B cell (primary cell): ENCODE measurements around the gene SLC6A6. TPM values are rescaled to one million over a fixed set of nuclear protein-coding genes. Genes with fewer than 3 reads are reported as not detected.

ENCODE experiments used
- ATAC-seq: fragments of 200-7000 bp; cut with Tn5 transposase; one replicate; pipeline ENCODE4 v1.10.0; 2021; ENCODE audit warnings: low read depth, mild to moderate bottlenecking, moderate number of reproducible peaks, moderate library complexity
- CTCF ChIA-PET: fragments of 350-600 bp; sonication (Branson Sonifier 250); formaldehyde crosslinking; loops from one replicate; lab custom pipeline; 2021; ENCODE audit warnings: antibody characterized with exemption, inconsistent platforms; lab: Charles Lee
- POLR2A ChIA-PET: fragments of 350-600 bp; sonication (Branson Sonifier 250); formaldehyde crosslinking; loops from one replicate; lab custom pipeline; 2021; ENCODE audit warnings: antibody characterized with exemption; lab: Charles Lee
- DNase-seq: peaks from one replicate; pipeline ENCODE4 v3.0.0; 2013
- H2AFZ ChIP-seq: 2 replicates; pipeline ENCODE4 v1.6.1; 2012; ENCODE audit warnings: mild to moderate bottlenecking, low read depth, low read length; ENCODE audit not compliant: insufficient read depth, poor library complexity, severe bottlenecking
- H3K27ac ChIP-seq, 2 donors: 1 replicate in 1 of 2; 2 replicates in 1 of 2; pipeline ENCODE4 v1.5.1; 2012 to 2013; ENCODE audit warnings: low read length in 2 of 2, mild to moderate bottlenecking in 2 of 2, moderate library complexity in 1 of 2
- H3K27me3 ChIP-seq, 4 experiments: fragments of 200-600 bp in 1 of 4; sonication (generic) in 1 of 4; replicated peaks in 1 of 4; 1 replicate in 2 of 4; 2 replicates in 2 of 4; pipeline versions ENCODE4 v1.6.1 to v1.7.0; 2013 to 2016; ENCODE audit warnings: low read length in 3 of 4, mild to moderate bottlenecking in 2 of 4, mixed read lengths in 1 of 4, moderate library complexity in 1 of 4; ENCODE audit not compliant: insufficient read depth in 4 of 4, control insufficient read depth in 3 of 4; ENCODE audit errors: control extremely low read depth in 1 of 4
- H3K36me3 ChIP-seq, 2 experiments: replicated peaks in 1 of 2; 1 replicate in 1 of 2; 2 replicates in 1 of 2; pipeline versions ENCODE4 v1.6.1 to v1.7.1; 2013; ENCODE audit warnings: low read length in 1 of 2; ENCODE audit not compliant: insufficient read depth in 2 of 2, control insufficient read depth in 1 of 2; ENCODE audit errors: control extremely low read depth in 1 of 2, extremely low read depth in 1 of 2
- H3K4me1 ChIP-seq, 2 donors: fragments of 200-600 bp in 1 of 2; sonication (generic) in 1 of 2; 1 replicate in 1 of 2; 2 replicates in 1 of 2; pipeline versions ENCODE4 v1.5.1 to v1.6.1; 2013 to 2017; ENCODE audit warnings: low read length in 2 of 2; ENCODE audit not compliant: control insufficient read depth in 2 of 2, insufficient read depth in 2 of 2
- H3K4me2 ChIP-seq: replicated peaks from 2 replicates; pipeline ENCODE3; 2012; ENCODE audit warnings: mild to moderate bottlenecking, low read depth, low read length; ENCODE audit not compliant: poor library complexity, severe bottlenecking
- H3K4me3 ChIP-seq, 5 experiments: fragments of 200-600 bp in 1 of 5; sonication (generic) in 1 of 5; 1 replicate in 3 of 5; 2 replicates in 2 of 5; pipeline versions ENCODE4 v1.5.1 to v1.7.0; 2011 to 2016; ENCODE audit warnings: low read length in 4 of 5, mild to moderate bottlenecking in 4 of 5, low read depth in 2 of 5, control low read depth in 1 of 5, moderate library complexity in 1 of 5; ENCODE audit not compliant: insufficient read depth in 1 of 5; ENCODE audit errors: control extremely low read depth in 1 of 5, extremely low read depth in 1 of 5
- H3K79me2 ChIP-seq: fragments of 200-600 bp; sonication (generic); one replicate; pipeline ENCODE4 v1.6.0; 2016; ENCODE audit warnings: low read length; ENCODE audit not compliant: control insufficient read depth, insufficient read depth
- H3K9ac ChIP-seq: fragments of 200-600 bp; sonication (generic); 2 replicates; pipeline ENCODE4 v1.6.1; 2017; ENCODE audit warnings: mild to moderate bottlenecking, low read length, moderate library complexity
- H3K9me3 ChIP-seq, 3 donors: one replicate each; pipeline versions ENCODE4 v1.6.1 to v1.7.1; 2013; ENCODE audit warnings: low read length in 2 of 3; ENCODE audit not compliant: control insufficient read depth in 2 of 3, insufficient read depth in 1 of 3; ENCODE audit errors: control extremely low read depth in 1 of 3
- H4K20me1 ChIP-seq: 2 replicates; pipeline ENCODE4 v1.6.0; 2012; ENCODE audit warnings: mild to moderate bottlenecking, low read length; ENCODE audit not compliant: insufficient read depth, control insufficient read depth, poor library complexity, severe bottlenecking
- H3K27ac Mint-ChIP-seq: one replicate; pipeline ENCODE4 v1.8.0; 2021; ENCODE audit warnings: mixed read lengths
- H3K27me3 Mint-ChIP-seq: one replicate; pipeline ENCODE4 v1.8.0; 2021; ENCODE audit warnings: mixed read lengths
- H3K4me1 Mint-ChIP-seq: one replicate; pipeline ENCODE4 v1.8.0; 2021; ENCODE audit warnings: mixed read lengths
- H3K4me3 Mint-ChIP-seq: one replicate; pipeline ENCODE4 v1.8.0; 2021; ENCODE audit warnings: mixed read lengths
- H3K9me3 Mint-ChIP-seq: one replicate; pipeline ENCODE4 v1.8.0; 2022; ENCODE audit warnings: mixed read lengths; ENCODE audit not compliant: insufficient read depth
- CTCF ChIP-seq: fragments of 200-600 bp; IDR thresholded peaks from one replicate; pipeline ENCODE4 v1.8.0; 2022; ENCODE audit warnings: antibody characterized with exemption, mild to moderate bottlenecking
- EZH2 ChIP-seq: IDR thresholded peaks from 2 replicates; pipeline ENCODE4 v1.6.1; 2012; ENCODE audit warnings: borderline replicate concordance, low read depth, mild to moderate bottlenecking, moderate library complexity, low read length; ENCODE audit not compliant: insufficient read depth, poor library complexity, severe bottlenecking
- WGBS: methylation state at CpG from one replicate; pipeline ENCODE4 v1.1.5; 2013; ENCODE audit warnings: missing lambda C conversion rate; ENCODE audit not compliant: insufficient coverage; 5-methylcytosine and 5-hydroxymethylcytosine counted together
- intact Hi-C: fragments of 100-400 bp; cut with micrococcal nuclease; formaldehyde crosslinking; loops from one replicate; pipeline ENCODE4 v1.10.0; 2022
- polyA plus RNA-seq: library from polyadenylated mRNA; depleted of rRNA; stranded (reverse); fragments of >200 nt; gene quantifications from 2 replicates; pipeline ENCODE4 v1.2.3, GENCODE V29; 2012
- total RNA-seq, 2 donors: library from RNA; stranded (reverse); fragments of 120-200 nt in 1 of 2; gene quantifications; 1 replicate in 1 of 2; 2 replicates in 1 of 2; pipeline versions ENCODE4 v1.2.3 to v1.2.4, GENCODE V29; 2013 to 2022

Gene SLC6A6
- total and polyA plus RNA-seq, 2 donors (not counting 1 experiment from before 2014, with no cell fraction given) = 34.2 to 48.7 TPM

- DNase-seq = no peak
- H3K27ac Mint-ChIP-seq = peak overlapping the region; percentile 8
- Histone ChIP-seq H3K9me3 (no peaks in the 10 kb centered on the region), H3K27me3 (no peaks in the 10 kb centered on the region), H3K27ac (no peak overlapping the region), H3K9ac (no peak overlapping the region), H3K4me3 (no peak overlapping the region), H3K79me2 (no peaks in the 10 kb centered on the region), H3K36me3 (peaks cover 0 to 52% of the 10 kb centered on the region in 2 experiments), H2AFZ (no peak overlapping the region), H3K4me2 (no peak overlapping the region), H4K20me1 (no peaks in the 10 kb centered on the region), H3K4me1 (no peaks in the 10 kb centered on the region)
- H3K9me3 Mint-ChIP-seq = no peaks in the 10 kb centered on the region
- WGBS = 95% methylated on average over 5 of the region's 8 CpGs
- peaks cover 14% of the 10 kb centered on the region for H3K4me1 Mint-ChIP-seq
- POLR2A ChIA-PET = interaction anchor here (1.3 kb wide), 1 partner anchor 27 kb away, joined by 3 read pairs; no protein-coding TSS in a partner anchor
- TF ChIP-seq EZH2 = no peak
- no peak for TF ChIP-seq CTCF
- H3K4me3 Mint-ChIP-seq = no peak overlapping the region
- intact Hi-C loops = no loop called here
- ATAC-seq = no peak
- CTCF ChIA-PET = interaction anchor here (0.6 to 2.0 kb wide), 5 partner anchors 13 to 251 kb away, joined by 3 to 10 read pairs (median 3); no protein-coding TSS in a partner anchor
- H3K27me3 Mint-ChIP-seq = no peaks in the 10 kb centered on the region
These were observed 52.4 kb downstream of the SLC6A6 start for GRCh38 chr3:14454639-14455310.

GRCh38 chr3:14455571-14456317 is 53.3 kb downstream of the SLC6A6 start:
- no peaks in the 10 kb centered on the region for H3K27me3 Mint-ChIP-seq
- no peak overlapping the region for H3K4me3 Mint-ChIP-seq
- H3K4me1 ChIP-seq = no peaks in the 10 kb centered on the region
- no peaks in the 10 kb centered on the region for H3K27me3 ChIP-seq
- WGBS = 92% methylated on average over 6 of the region's 6 CpGs
- TF ChIP-seq EZH2 (no peak), CTCF (no peak)
- ATAC-seq (no peak), DNase-seq (no peak)
- H3K27ac Mint-ChIP-seq = peak overlapping the region; percentile 41
- ChIA-PET CTCF (interaction anchor here (0.6 to 2.0 kb wide), 7 partner anchors 12 to 252 kb away, joined by 3 to 10 read pairs (median 4); no protein-coding TSS in a partner anchor), POLR2A (interaction anchor here (1.3 kb wide), 1 partner anchor 28 kb away, joined by 3 read pairs; no protein-coding TSS in a partner anchor)
- no peak overlapping the region for H3K4me3 ChIP-seq
- H3K4me2 ChIP-seq = no peak overlapping the region
- H2AFZ ChIP-seq = no peak overlapping the region
- H3K9ac ChIP-seq = no peak overlapping the region
- H4K20me1 ChIP-seq = no peaks in the 10 kb centered on the region
- H3K79me2 ChIP-seq = no peaks in the 10 kb centered on the region
- H3K9me3 Mint-ChIP-seq = no peaks in the 10 kb centered on the region
- peaks cover 14% of the 10 kb centered on the region for H3K4me1 Mint-ChIP-seq
- no peaks in the 10 kb centered on the region for H3K9me3 ChIP-seq
- no peak overlapping the region for H3K27ac ChIP-seq
- H3K36me3 ChIP-seq = peaks cover 0 to 52% of the 10 kb centered on the region in 2 experiments
- intact Hi-C loops = no loop called here
